SU-DHL-6 (cell line): ENCODE data around the gene YBX2.

Experiments used
- EZH2phosphoT487 ChIP-seq: fragments of 200-600 bp; sonication (generic), shearing (Covaris generic); conservative IDR thresholded peaks from 2 replicates; pipeline ENCODE4 v1.6.1; 2018; ENCODE audit warnings: mild to moderate bottlenecking, antibody characterized with exemption, low read length, moderate library complexity, mixed read lengths
- TF ChIP-seq, protein P1 (sequence below): fragments of 200-600 bp; sonication (generic); IDR thresholded peaks from one replicate; pipeline ENCODE4 v1.5.1; 2017; ENCODE audit warnings: antibody characterized with exemption, mild to moderate bottlenecking, low read length, moderate library complexity; ENCODE audit not compliant: insufficient read depth, poor library complexity, severe bottlenecking

DNA sequence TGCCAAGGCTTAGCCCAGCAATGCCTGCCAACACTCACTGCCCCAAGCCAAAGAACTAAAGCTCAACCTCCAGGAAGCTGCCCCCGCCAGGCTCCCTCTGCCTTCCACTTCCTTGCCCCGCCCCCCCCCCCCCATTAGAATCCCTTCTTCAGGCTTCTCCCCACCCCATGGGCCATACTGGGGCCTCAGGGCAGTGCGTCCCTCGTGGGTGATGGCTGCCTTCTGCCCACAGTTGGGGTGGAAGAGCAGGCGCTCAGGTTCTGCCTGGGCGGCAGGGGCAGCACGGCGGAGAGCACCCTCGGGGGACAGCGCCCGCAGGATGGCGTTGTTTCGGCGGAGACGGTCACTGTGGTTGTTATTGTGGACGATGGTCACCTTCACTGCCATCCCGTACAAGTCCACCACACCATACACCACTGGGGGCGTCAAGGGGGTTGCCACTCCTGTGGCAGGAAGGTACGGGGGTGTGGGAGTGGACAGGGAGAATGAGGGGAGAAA, 30.6 kb upstream of the YBX2 start:
- TF ChIP-seq, protein P1, sequence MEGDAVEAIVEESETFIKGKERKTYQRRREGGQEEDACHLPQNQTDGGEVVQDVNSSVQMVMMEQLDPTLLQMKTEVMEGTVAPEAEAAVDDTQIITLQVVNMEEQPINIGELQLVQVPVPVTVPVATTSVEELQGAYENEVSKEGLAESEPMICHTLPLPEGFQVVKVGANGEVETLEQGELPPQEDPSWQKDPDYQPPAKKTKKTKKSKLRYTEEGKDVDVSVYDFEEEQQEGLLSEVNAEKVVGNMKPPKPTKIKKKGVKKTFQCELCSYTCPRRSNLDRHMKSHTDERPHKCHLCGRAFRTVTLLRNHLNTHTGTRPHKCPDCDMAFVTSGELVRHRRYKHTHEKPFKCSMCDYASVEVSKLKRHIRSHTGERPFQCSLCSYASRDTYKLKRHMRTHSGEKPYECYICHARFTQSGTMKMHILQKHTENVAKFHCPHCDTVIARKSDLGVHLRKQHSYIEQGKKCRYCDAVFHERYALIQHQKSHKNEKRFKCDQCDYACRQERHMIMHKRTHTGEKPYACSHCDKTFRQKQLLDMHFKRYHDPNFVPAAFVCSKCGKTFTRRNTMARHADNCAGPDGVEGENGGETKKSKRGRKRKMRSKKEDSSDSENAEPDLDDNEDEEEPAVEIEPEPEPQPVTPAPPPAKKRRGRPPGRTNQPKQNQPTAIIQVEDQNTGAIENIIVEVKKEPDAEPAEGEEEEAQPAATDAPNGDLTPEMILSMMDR = no peak
- TF ChIP-seq EZH2phosphoT487 = no peak
